IMR-90 (cell line): ENCODE measurements around the gene C2. TPM values are rescaled to one million over a fixed set of nuclear protein-coding genes. Genes with fewer than 3 reads are reported as not detected.

Experiments used
- ATAC-seq: fragments of 200-7000 bp; cut with Tn5 transposase; 2 replicates; pipeline ENCODE4 v1.9.1; 2020; ENCODE audit warnings: low read depth, mild to moderate bottlenecking, moderate library complexity
- BruUV-seq: library from RNA; stranded (reverse); fragments of 400-500 nt; replicated peaks from 2 replicates; lab custom pipeline; 2021; lab: Mats Ljungman, UMichigan
- CTCF ChIA-PET: fragments of 300-600 bp; formaldehyde crosslinking; extraction: SDS; loops from one replicate; lab custom pipeline; 2021; ENCODE audit warnings: antibody characterized with exemption; lab: Yijun Ruan, JAX
- POLR2A ChIA-PET: fragments of 300-600 bp; sonication (Branson Sonifier 250); formaldehyde crosslinking; loops from one replicate; lab custom pipeline; 2022; ENCODE audit warnings: antibody characterized with exemption; ENCODE audit not compliant: unreplicated experiment; lab: Charles Lee
- DNase-seq: peaks from one replicate; pipeline ENCODE4 v3.0.0; 2013
- H2AFZ ChIP-seq: replicated peaks from 2 replicates; pipeline ENCODE3; 2013; ENCODE audit warnings: low read length, mild to moderate bottlenecking; ENCODE audit not compliant: poor library complexity
- H2AK5ac ChIP-seq: 2 replicates; pipeline ENCODE4 v1.6.1; 2013; ENCODE audit warnings: low read depth, low read length, inconsistent platforms
- H2AK9ac ChIP-seq: replicated peaks from 2 replicates; pipeline ENCODE3; 2013; ENCODE audit warnings: mild to moderate bottlenecking, low read depth, low read length, moderate library complexity; ENCODE audit not compliant: poor library complexity
- H2BK120ac ChIP-seq: 2 replicates; pipeline ENCODE4 v1.6.1; 2013; ENCODE audit warnings: low read depth, low read length, inconsistent platforms
- H2BK15ac ChIP-seq: 3 replicates; pipeline ENCODE4 v1.6.1; 2013; ENCODE audit warnings: low read depth, low read length, inconsistent platforms
- H2BK20ac ChIP-seq: 2 replicates; pipeline ENCODE4 v1.6.1; 2013; ENCODE audit warnings: low read depth, mild to moderate bottlenecking, inconsistent platforms, low read length, moderate library complexity
- H2BK5ac ChIP-seq: 2 replicates; pipeline ENCODE4 v1.6.1; 2013; ENCODE audit warnings: mild to moderate bottlenecking, low read depth, low read length, inconsistent platforms; ENCODE audit not compliant: poor library complexity, severe bottlenecking
- H3K14ac ChIP-seq: replicated peaks from 2 replicates; pipeline ENCODE4 v1.6.1; 2013; ENCODE audit warnings: low read depth, low read length, inconsistent platforms
- H3K18ac ChIP-seq: 2 replicates; pipeline ENCODE4 v1.6.1; 2013; ENCODE audit warnings: low read depth, low read length, control low read depth
- H3K23ac ChIP-seq: 2 replicates; pipeline ENCODE4 v1.6.1; 2013; ENCODE audit warnings: low read depth, low read length, inconsistent platforms
- H3K27ac ChIP-seq: 2 replicates; pipeline ENCODE4 v1.5.1; 2013; ENCODE audit warnings: mild to moderate bottlenecking, control low read depth, low read length; ENCODE audit not compliant: insufficient read depth
- H3K27me3 ChIP-seq: 2 replicates; pipeline ENCODE4 v1.6.1; 2013; ENCODE audit warnings: low read length; ENCODE audit not compliant: control insufficient read depth, insufficient read depth
- H3K36me3 ChIP-seq: 2 replicates; pipeline ENCODE4 v1.6.1; 2013; ENCODE audit warnings: low read length, mixed read lengths; ENCODE audit not compliant: control insufficient read depth, insufficient read depth
- H3K4ac ChIP-seq: 2 replicates; pipeline ENCODE4 v1.6.1; 2013; ENCODE audit warnings: low read depth, low read length, inconsistent platforms
- H3K4me1 ChIP-seq: 2 replicates; pipeline ENCODE4 v1.6.1; 2013; ENCODE audit warnings: low read length, mixed read lengths; ENCODE audit not compliant: control insufficient read depth, insufficient read depth
- H3K4me2 ChIP-seq: 2 replicates; pipeline ENCODE4 v1.6.1; 2013; ENCODE audit warnings: low read depth, mild to moderate bottlenecking, control low read depth, low read length, moderate library complexity
- H3K4me3 ChIP-seq: 2 replicates; pipeline ENCODE4 v1.5.1; 2013; ENCODE audit warnings: low read depth, mild to moderate bottlenecking, control low read depth, low read length, moderate library complexity; ENCODE audit not compliant: insufficient read depth
- H3K56ac ChIP-seq: 2 replicates; pipeline ENCODE4 v1.6.1; 2013; ENCODE audit warnings: low read length, inconsistent platforms; ENCODE audit not compliant: insufficient read depth; ENCODE audit errors: extremely low read depth
- H3K79me1 ChIP-seq, 2 experiments: 2 replicates each; pipeline ENCODE4 v1.6.1; 2013; ENCODE audit warnings: low read length in 2 of 2, inconsistent platforms in 1 of 2, low read depth in 1 of 2
- H3K9ac ChIP-seq: 2 replicates; pipeline ENCODE4 v1.6.1; 2013; ENCODE audit warnings: low read depth, low read length, control low read depth
- H3K9me1 ChIP-seq: 2 replicates; pipeline ENCODE4 v1.6.1; 2013; ENCODE audit warnings: low read length, inconsistent platforms; ENCODE audit not compliant: insufficient read depth
- H3K9me3 ChIP-seq: 2 replicates; pipeline ENCODE4 v1.6.1; 2013; ENCODE audit warnings: low read length; ENCODE audit not compliant: control insufficient read depth, insufficient read depth
- H4K20me1 ChIP-seq: 2 replicates; pipeline ENCODE4 v1.6.1; 2013; ENCODE audit warnings: low read length, inconsistent platforms; ENCODE audit not compliant: insufficient read depth
- H4K5ac ChIP-seq: 2 replicates; pipeline ENCODE4 v1.6.1; 2013; ENCODE audit warnings: mild to moderate bottlenecking, low read depth, low read length, control low read depth
- H4K8ac ChIP-seq, 2 experiments: 2 replicates each; pipeline ENCODE4 v1.6.1; 2013; ENCODE audit warnings: low read depth in 2 of 2, low read length in 2 of 2, control low read depth in 1 of 2, inconsistent platforms in 1 of 2
- H4K91ac ChIP-seq: 2 replicates; pipeline ENCODE4 v1.6.1; 2013; ENCODE audit warnings: low read depth, low read length, inconsistent platforms; ENCODE audit not compliant: insufficient read depth
- CEBPB ChIP-seq: IDR thresholded peaks from 2 replicates; pipeline ENCODE4 v1.6.1; 2012; ENCODE audit warnings: low read depth, low read length, improper control_type of control experiment
- MAZ ChIP-seq: IDR thresholded peaks from 2 replicates; pipeline ENCODE4 v1.6.1; 2012; ENCODE audit warnings: low read depth, mild to moderate bottlenecking, low read length, improper control_type of control experiment, moderate library complexity, borderline replicate concordance
- NFE2L2 ChIP-seq: fragments of 150-350 bp; IDR thresholded peaks from 2 replicates; pipeline ENCODE4 v1.6.1; 2016; ENCODE audit warnings: low read depth, mild to moderate bottlenecking, low read length
- POLR2A ChIP-seq: IDR thresholded peaks from 2 replicates; pipeline ENCODE4 v1.6.1; 2012; ENCODE audit warnings: mild to moderate bottlenecking, low read depth, low read length
- RAD21 ChIP-seq: IDR thresholded peaks from 2 replicates; pipeline ENCODE4 v1.6.1; 2012; ENCODE audit warnings: low read length, improper control_type of control experiment
- WGBS, 2 experiments: methylation state at CpG; one replicate each; pipeline versions ENCODE4 v1.1.5 to v1.1.7; 2013; ENCODE audit warnings: missing lambda C conversion rate in 2 of 2; ENCODE audit not compliant: insufficient read length in 1 of 2; ENCODE audit errors: extremely low coverage in 2 of 2; 5-methylcytosine and 5-hydroxymethylcytosine counted together
- dilution Hi-C: fragments of 300-500 bp; cut with HindIII; formaldehyde crosslinking; loops from one replicate; pipeline ENCODE4 v1.14.3; 2018; ENCODE audit warnings: low sequenced_read_pairs; ENCODE audit not compliant: unreplicated experiment
- in situ Hi-C: fragments of 300-500 bp; cut with MboI; formaldehyde crosslinking; loops from 3 replicates; pipeline ENCODE4 v1.14.3; 2019; ENCODE audit warnings: low sequenced_read_pairs, inconsistent platforms, mixed read lengths
- intact Hi-C: fragments of 100-400 bp; cut with micrococcal nuclease; formaldehyde crosslinking; loops from 2 replicates; pipeline ENCODE4 v1.10.0; 2022
- polyA plus RNA-seq, 3 experiments: library from polyadenylated mRNA; depleted of rRNA; stranded (reverse); fragments of >200 nt; gene quantifications; 2 replicates each; pipeline ENCODE4 v1.2.3, GENCODE V29; 2012; ENCODE audit warnings: low replicate concordance in 1 of 3
- total RNA-seq: library from RNA; depleted of rRNA; stranded (reverse); fragments of >200 nt; gene quantifications from 2 replicates; pipeline ENCODE4 v1.2.3, GENCODE V29; 2012
- TF ChIP-seq, protein P1 (sequence below): fragments of 150-350 bp; IDR thresholded peaks from 2 replicates; pipeline ENCODE4 v1.6.1; 2016; ENCODE audit warnings: low read depth, mild to moderate bottlenecking, low read length, moderate library complexity, borderline replicate concordance

The C2 gene
- total and polyA plus RNA-seq, 2 of the 4 experiments (the other 2 are of a cell fraction): 0.18 to 0.19 TPM

DNA sequence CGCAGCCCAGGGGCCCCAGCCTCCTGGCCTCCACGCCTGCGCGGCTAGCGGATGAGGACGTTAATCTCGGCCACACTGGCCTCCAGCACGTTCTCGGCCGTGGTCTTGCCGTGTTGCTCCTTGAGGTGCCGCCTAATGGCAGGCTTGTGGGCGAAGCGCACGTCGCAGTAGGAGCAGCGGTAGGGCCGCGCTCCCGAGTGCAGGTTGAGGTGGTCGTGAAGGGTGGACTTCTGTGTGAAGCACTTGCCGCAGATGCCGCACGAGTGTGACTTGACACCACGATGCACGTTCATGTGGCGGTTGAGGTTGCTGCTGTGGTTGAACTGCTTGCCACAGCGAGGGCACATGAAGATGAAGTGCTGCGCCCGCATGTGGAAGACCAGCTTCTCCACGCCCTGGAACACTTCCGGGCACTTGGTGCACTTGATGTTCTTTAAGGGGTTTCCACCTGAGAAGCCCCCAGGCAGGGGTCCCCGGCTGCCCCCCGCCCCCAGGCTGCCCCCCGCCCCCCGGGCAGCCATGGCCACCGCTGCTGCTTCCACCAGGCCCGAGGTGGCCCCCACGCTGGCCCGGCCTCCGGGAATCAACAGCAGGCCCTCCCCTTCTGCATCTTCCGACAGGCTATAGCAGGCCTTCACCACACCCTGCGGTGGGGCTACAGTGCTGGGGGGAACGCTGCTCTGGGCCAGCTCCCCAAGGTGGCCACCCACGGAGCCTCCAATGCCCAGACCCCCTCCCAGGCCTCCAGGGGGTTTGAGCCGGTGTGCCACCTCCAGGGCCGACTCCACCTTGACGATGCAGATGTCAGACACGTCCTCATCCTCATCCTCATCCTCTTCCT lies 27.4 kb upstream of the C2 start:
- Histone ChIP-seq H3K9me1 (peaks cover 5% of the 10 kb centered on the region; the same call in 1 of the 2 replicates), H3K14ac (no peak overlapping the region), H3K27ac (no peak overlapping the region), H4K5ac (no peak overlapping the region), H2BK5ac (no peak overlapping the region), H4K91ac (no peak overlapping the region), H3K27me3 (no peaks in the 10 kb centered on the region), H3K18ac (no peak overlapping the region), H2BK120ac (no peak overlapping the region), H3K4ac (no peak overlapping the region), H3K4me3 (no peak overlapping the region), H3K4me1 (peaks cover 12% of the 10 kb centered on the region), H3K36me3 (peaks cover 8% of the 10 kb centered on the region; the same call in 1 of the 2 replicates), H3K9ac (no peak overlapping the region), H3K79me1 (peaks cover 20 to 52% of the 10 kb centered on the region in 2 experiments; a peak in 3 of 4 replicates), H3K56ac (no peak overlapping the region), H3K9me3 (no peaks in the 10 kb centered on the region), H4K20me1 (peaks cover 7% of the 10 kb centered on the region), H2AK5ac (0 out of 2 replicates have a peak overlapping the region, but pooled peaks have one; percentile 6), H4K8ac (no peak overlapping the region), H3K4me2 (no peak overlapping the region), H2BK20ac (no peak overlapping the region), H2BK15ac (no peak overlapping the region), H3K23ac (no peak overlapping the region), H2AK9ac (no peak overlapping the region), H2AFZ (no peak overlapping the region)
- ChIA-PET POLR2A (no interaction called here), CTCF (no interaction called here)
- dilution Hi-C loops (no loop called here), intact Hi-C loops (loop anchor here (5.0 kb wide), 1 partner anchor 252 kb away; the partner anchor contains the start of genes PPT2 and PRRT1), in situ Hi-C loops (no loop called here)
- DNase-seq (no peak), ATAC-seq (no peak)
- TF ChIP-seq NFE2L2: no peak
- TF ChIP-seq RAD21: no peak
- no peak for TF ChIP-seq POLR2A
- TF ChIP-seq CEBPB: no peak
- no peak for TF ChIP-seq MAZ
- TF ChIP-seq, protein P1, sequence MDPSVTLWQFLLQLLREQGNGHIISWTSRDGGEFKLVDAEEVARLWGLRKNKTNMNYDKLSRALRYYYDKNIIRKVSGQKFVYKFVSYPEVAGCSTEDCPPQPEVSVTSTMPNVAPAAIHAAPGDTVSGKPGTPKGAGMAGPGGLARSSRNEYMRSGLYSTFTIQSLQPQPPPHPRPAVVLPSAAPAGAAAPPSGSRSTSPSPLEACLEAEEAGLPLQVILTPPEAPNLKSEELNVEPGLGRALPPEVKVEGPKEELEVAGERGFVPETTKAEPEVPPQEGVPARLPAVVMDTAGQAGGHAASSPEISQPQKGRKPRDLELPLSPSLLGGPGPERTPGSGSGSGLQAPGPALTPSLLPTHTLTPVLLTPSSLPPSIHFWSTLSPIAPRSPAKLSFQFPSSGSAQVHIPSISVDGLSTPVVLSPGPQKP: no peak
- WGBS, 2 experiments: 87% methylated on average over 19 of the region's 49 CpGs; no CpG with 5 or more reads in 1 of the 2 experiments
- BruUV-seq: no TSS peak
